ENCODE measurements around the gene PTH2. TPM values are rescaled to one million over a fixed set of nuclear protein-coding genes. Genes with fewer than 3 reads are reported as not detected.

The PTH2 gene
- total RNA-seq, 1 donor from 2014 or later: not detected

- H3K27me3 ChIP-seq (ENCODE audit: insufficient read depth, low read length): peaks cover 91% of the 10 kb centered on the region
- FAIRE-seq (no peak), DNase-seq (ENCODE audit: low read depth) (no peak)
- Mint-ChIP-seq H3K36me3 (ENCODE audit: low read depth, unreplicated experiment) (no peaks in the 10 kb centered on the region), H3K27me3 (ENCODE audit: low read depth, unreplicated experiment) (peaks cover 79% of the 10 kb centered on the region), H3K4me3 (ENCODE audit: unreplicated experiment) (no peak overlapping the region), H3K27ac (ENCODE audit: unreplicated experiment) (no peak overlapping the region), H3K4me1 (ENCODE audit: low read depth, unreplicated experiment) (peaks cover 2% of the 10 kb centered on the region), H3K9me3 (ENCODE audit: unreplicated experiment) (peaks cover 3% of the 10 kb centered on the region)
- H3K4me1 ChIP-seq (ENCODE audit: insufficient read depth, low read length): no peaks in the 10 kb centered on the region
- H3K27ac ChIP-seq (ENCODE audit: low read depth, low read length): no peak overlapping the region
- no peak overlapping the region for H2AFZ ChIP-seq (ENCODE audit: low read depth, low read length)
- no peaks in the 10 kb centered on the region for H3K79me2 ChIP-seq (ENCODE audit: insufficient read depth, low read length)
- no peaks in the 10 kb centered on the region for H3K36me3 ChIP-seq (ENCODE audit: insufficient read depth, low read length)
- TF ChIP-seq CTCF (IDR thresholded peaks at IDR 0.05; ENCODE audit: insufficient read depth, low read depth, low read length) (no peak), EZH2 (IDR thresholded peaks at IDR 0.05; ENCODE audit: insufficient read depth, low read length) (peak; percentile 91)
- no peaks in the 10 kb centered on the region for H4K20me1 ChIP-seq (ENCODE audit: insufficient read depth, low read length)
- H3K4me3 ChIP-seq (ENCODE audit: insufficient read depth, low read depth, low read length): no peak overlapping the region
- peaks cover 5% of the 10 kb centered on the region for H3K9me3 ChIP-seq (ENCODE audit: insufficient read depth, low read depth, low read length)
- H3K9ac ChIP-seq (ENCODE audit: low read length): no peak overlapping the region
- H3K4me2 ChIP-seq (ENCODE audit: low read length): no peak overlapping the region
These were observed 4.8 kb upstream of the PTH2 start for GRCh38 chr19:49427855-49428546.

GRCh38 chr19:49427339-49427738 lies 4.1 kb upstream of the PTH2 start:
- no peak for TF ChIP-seq EZH2 (IDR thresholded peaks at IDR 0.05; ENCODE audit: insufficient read depth, low read length)
- TF ChIP-seq CTCF (IDR thresholded peaks at IDR 0.05; ENCODE audit: insufficient read depth, low read depth, low read length): no peak
- no peak overlapping the region for H2AFZ ChIP-seq (ENCODE audit: low read depth, low read length)
- H3K4me2 ChIP-seq (ENCODE audit: low read length): no peak overlapping the region
- no peak overlapping the region for H3K9ac ChIP-seq (ENCODE audit: low read length)
- peaks cover 3% of the 10 kb centered on the region for H3K4me1 ChIP-seq (ENCODE audit: insufficient read depth, low read length)
- H3K4me3 ChIP-seq (ENCODE audit: insufficient read depth, low read depth, low read length): no peak overlapping the region
- no peaks in the 10 kb centered on the region for H4K20me1 ChIP-seq (ENCODE audit: insufficient read depth, low read length)
- Mint-ChIP-seq H3K27ac (ENCODE audit: unreplicated experiment) (no peak overlapping the region), H3K36me3 (ENCODE audit: low read depth, unreplicated experiment) (no peaks in the 10 kb centered on the region), H3K4me1 (ENCODE audit: low read depth, unreplicated experiment) (peaks cover 2% of the 10 kb centered on the region), H3K9me3 (ENCODE audit: unreplicated experiment) (peaks cover 3% of the 10 kb centered on the region), H3K27me3 (ENCODE audit: low read depth, unreplicated experiment) (peaks cover 81% of the 10 kb centered on the region), H3K4me3 (ENCODE audit: unreplicated experiment) (no peak overlapping the region)
- FAIRE-seq: no peak
- H3K27ac ChIP-seq (ENCODE audit: low read depth, low read length): no peak overlapping the region
- peaks cover 90% of the 10 kb centered on the region for H3K27me3 ChIP-seq (ENCODE audit: insufficient read depth, low read length)
- H3K9me3 ChIP-seq (ENCODE audit: insufficient read depth, low read depth, low read length): peaks cover 5% of the 10 kb centered on the region
- H3K36me3 ChIP-seq (ENCODE audit: insufficient read depth, low read length): no peaks in the 10 kb centered on the region
- no peak for DNase-seq (ENCODE audit: low read depth)
- H3K79me2 ChIP-seq (ENCODE audit: insufficient read depth, low read length): no peaks in the 10 kb centered on the region

- Mint-ChIP-seq H3K36me3 (ENCODE audit: low read depth, unreplicated experiment) (peaks cover 3% of the 10 kb centered on the region), H3K27ac (ENCODE audit: unreplicated experiment) (no peak overlapping the region), H3K27me3 (ENCODE audit: low read depth, unreplicated experiment) (peaks cover 87% of the 10 kb centered on the region), H3K4me1 (ENCODE audit: low read depth, unreplicated experiment) (peaks cover 5% of the 10 kb centered on the region), H3K4me3 (ENCODE audit: unreplicated experiment) (no peak overlapping the region), H3K9me3 (ENCODE audit: unreplicated experiment) (peaks cover 3% of the 10 kb centered on the region)
- no peak overlapping the region for H3K9ac ChIP-seq (ENCODE audit: low read length)
- H3K79me2 ChIP-seq (ENCODE audit: insufficient read depth, low read length): no peaks in the 10 kb centered on the region
- H3K9me3 ChIP-seq (ENCODE audit: insufficient read depth, low read depth, low read length): no peaks in the 10 kb centered on the region
- H3K4me1 ChIP-seq (ENCODE audit: insufficient read depth, low read length): peaks cover 4% of the 10 kb centered on the region
- H3K4me2 ChIP-seq (ENCODE audit: low read length): no peak overlapping the region
- DNase-seq (ENCODE audit: low read depth): no peak
- no peak for FAIRE-seq
- H3K27me3 ChIP-seq (ENCODE audit: insufficient read depth, low read length): peaks cover 93% of the 10 kb centered on the region
- TF ChIP-seq EZH2 (IDR thresholded peaks at IDR 0.05; ENCODE audit: insufficient read depth, low read length): no peak
- TF ChIP-seq CTCF (IDR thresholded peaks at IDR 0.05; ENCODE audit: insufficient read depth, low read depth, low read length): no peak
- H2AFZ ChIP-seq (ENCODE audit: low read depth, low read length): no peak overlapping the region
- no peaks in the 10 kb centered on the region for H3K36me3 ChIP-seq (ENCODE audit: insufficient read depth, low read length)
- no peak overlapping the region for H3K27ac ChIP-seq (ENCODE audit: low read depth, low read length)
- H4K20me1 ChIP-seq (ENCODE audit: insufficient read depth, low read length): peaks cover 7% of the 10 kb centered on the region
- H3K4me3 ChIP-seq (ENCODE audit: insufficient read depth, low read depth, low read length): no peak overlapping the region
These were observed 2.8 kb upstream of the PTH2 start for GRCh38 chr19:49425922-49426592.
